GM12878 (cell line): Measurements from ENCODE around the gene COPE. TPM values are rescaled to one million over a fixed set of nuclear protein-coding genes. Genes with fewer than 3 reads are reported as not detected.

ENCODE experiments used
- BACH1 ChIP-seq: fragments of 450-650 bp; IDR thresholded peaks from 2 replicates; pipeline ENCODE4 v1.6.1; 2017; ENCODE audit warnings: mild to moderate bottlenecking, borderline replicate concordance
- BMI1 ChIP-seq: fragments of 450-650 bp; IDR thresholded peaks from 2 replicates; pipeline ENCODE4 v1.6.1; 2016; ENCODE audit warnings: mild to moderate bottlenecking, moderate library complexity, borderline replicate concordance
- CEBPB ChIP-seq, 2 experiments: fragments of 150-350 bp in 1 of 2; IDR thresholded peaks; 2 replicates each; pipeline ENCODE4 v1.6.1; 2012 to 2014; ENCODE audit warnings: low read depth in 2 of 2, low read length in 2 of 2, borderline replicate concordance in 1 of 2, inconsistent platforms in 1 of 2
- EGR1 ChIP-seq, 2 experiments: IDR thresholded peaks; 1 replicate in 1 of 2; 2 replicates in 1 of 2; pipeline ENCODE4 v1.6.1; 2011 to 2012; ENCODE audit warnings: low read depth in 2 of 2, low read length in 2 of 2, borderline replicate concordance in 1 of 2, mild to moderate bottlenecking in 1 of 2, moderate library complexity in 1 of 2
- GABPA ChIP-seq: IDR thresholded peaks from 2 replicates; pipeline ENCODE4 v1.6.1; 2014; ENCODE audit warnings: antibody characterized with exemption, low read depth, mild to moderate bottlenecking, inconsistent platforms
- HDAC6 ChIP-seq: fragments of 200-600 bp; sonication (generic); IDR thresholded peaks from one replicate; pipeline ENCODE4 v1.8.0; 2017; ENCODE audit warnings: antibody characterized with exemption; ENCODE audit not compliant: unreplicated experiment
- MEF2B ChIP-seq: fragments of 450-650 bp; IDR thresholded peaks from 2 replicates; pipeline ENCODE4 v1.6.1; 2018; ENCODE audit warnings: mild to moderate bottlenecking, moderate library complexity; ENCODE audit not compliant: partially characterized antibody, poor library complexity, severe bottlenecking
- POLR2A ChIP-seq: IDR thresholded peaks from 2 replicates; pipeline ENCODE4 v1.6.1; 2011; ENCODE audit warnings: low read depth, mild to moderate bottlenecking, low read length
- RBBP5 ChIP-seq: fragments of 200-600 bp; sonication (generic); conservative IDR thresholded peaks from 2 replicates; pipeline ENCODE4 v1.6.1; 2016
- SREBF1 ChIP-seq: IDR thresholded peaks from 2 replicates; pipeline ENCODE4 v1.6.1; 2012; ENCODE audit warnings: mild to moderate bottlenecking, low read length
- TAF1 ChIP-seq: IDR thresholded peaks from 2 replicates; pipeline ENCODE4 v1.6.1; 2011; ENCODE audit warnings: mild to moderate bottlenecking, low read depth, low read length, borderline replicate concordance
- ZNF217 ChIP-seq: fragments of 450-650 bp; IDR thresholded peaks from 2 replicates; pipeline ENCODE4 v1.6.1; 2017; ENCODE audit warnings: antibody characterized with exemption, mild to moderate bottlenecking
- polyA plus RNA-seq, 11 experiments: library from polyadenylated mRNA; depleted of rRNA in 4 of 11; unstranded in 6 of 11; stranded (reverse) in 5 of 11; fragments of >200 nt; fragmentation: Nextera tagmentation in 4 of 11; fragmentation: Illumina TruSeq in 1 of 11; extraction: Ambion mirVana in 4 of 11; extraction: Trizol in 1 of 11; gene quantifications; 1 replicate in 1 of 11; 2 replicates in 10 of 11; pipeline versions ENCODE4 v1.2.1 to v1.2.3, GENCODE V29; 2011 to 2016; ENCODE audit warnings: inconsistent platforms in 2 of 11, missing spikeins in 2 of 11, low read depth in 1 of 11
- total RNA-seq, 4 experiments: library from RNA; depleted of rRNA in 3 of 4; stranded (reverse); fragments of >200 nt in 3 of 4; fragmentation: Illumina TruSeq in 1 of 4; extraction: Trizol in 1 of 4; gene quantifications; 2 replicates each; pipeline versions ENCODE4 v1.2.1 to v1.2.3, GENCODE V29; 2013 to 2021
- TF ChIP-seq, protein P1 (sequence below): fragments of 450-650 bp; IDR thresholded peaks from 2 replicates; pipeline ENCODE4 v1.6.1; 2016; ENCODE audit warnings: mild to moderate bottlenecking, moderate library complexity, borderline replicate concordance
- TF ChIP-seq, protein P2 (sequence below): fragments of 450-650 bp; IDR thresholded peaks from 2 replicates; pipeline ENCODE4 v1.6.1; 2018; ENCODE audit warnings: mild to moderate bottlenecking, low read depth, moderate library complexity; ENCODE audit not compliant: partially characterized antibody
- TF ChIP-seq, protein P3 (sequence below): IDR thresholded peaks from 2 replicates; pipeline ENCODE4 v1.6.1; 2011; ENCODE audit warnings: low read depth, low read length, improper control_type of control experiment, borderline replicate concordance
- TF ChIP-seq, protein P4 (sequence below): fragments of 450-650 bp; IDR thresholded peaks from 2 replicates; pipeline ENCODE4 v1.6.1; 2017; ENCODE audit warnings: borderline replicate concordance
- TF ChIP-seq, protein P5 (sequence below): IDR thresholded peaks from 2 replicates; pipeline ENCODE4 v1.6.1; 2011; ENCODE audit warnings: mild to moderate bottlenecking, low read depth, low read length, moderate library complexity; ENCODE audit not compliant: insufficient replicate concordance

Gene COPE
- total and polyA plus RNA-seq, 10 of the 15 experiments (the other 5 are each of a cell fraction or from before 2014, with no cell fraction given), result 3.5 to 464 (median 222) TPM

DNA sequence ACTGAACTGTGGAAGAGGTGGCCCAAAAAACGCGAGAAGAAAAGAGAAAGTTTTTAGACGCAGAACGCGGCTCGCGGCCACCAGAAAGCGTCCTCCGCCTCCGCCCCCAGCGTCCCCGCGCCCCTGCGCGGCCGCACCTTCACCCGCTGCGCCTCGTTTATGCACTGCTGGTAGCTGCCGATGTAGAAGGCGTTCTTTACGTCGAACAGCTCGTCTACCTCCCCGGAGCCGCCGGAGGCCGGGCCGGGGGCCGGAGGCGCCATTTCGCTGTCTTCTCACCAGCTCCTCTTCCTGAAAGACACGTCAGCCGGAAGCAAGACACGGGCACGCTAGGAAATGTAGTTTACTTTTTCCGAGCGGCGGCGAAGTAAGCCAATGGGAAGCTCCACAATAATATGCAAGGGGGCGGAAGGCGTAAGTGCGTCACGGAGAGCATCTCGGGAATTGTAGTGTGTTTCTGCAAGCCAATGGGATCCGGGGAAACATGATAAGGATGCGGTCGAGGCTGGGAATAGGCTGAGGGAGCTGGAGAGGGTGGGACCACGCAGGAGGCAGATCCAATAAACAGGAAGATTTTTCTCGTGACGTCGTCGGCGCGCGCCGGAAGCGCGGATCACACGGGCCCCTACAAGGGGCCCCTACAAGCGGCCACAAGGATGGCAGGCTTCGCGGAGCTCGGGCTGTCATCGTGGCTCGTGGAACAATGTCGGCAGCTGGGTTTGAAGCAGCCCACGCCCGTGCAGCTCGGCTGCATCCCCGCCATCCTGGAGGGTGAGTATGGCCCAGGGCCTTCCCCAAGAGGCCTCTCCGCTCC is at the start of gene COPE, which contains the start of gene DDX49 (continued):
- TF ChIP-seq, protein P1, sequence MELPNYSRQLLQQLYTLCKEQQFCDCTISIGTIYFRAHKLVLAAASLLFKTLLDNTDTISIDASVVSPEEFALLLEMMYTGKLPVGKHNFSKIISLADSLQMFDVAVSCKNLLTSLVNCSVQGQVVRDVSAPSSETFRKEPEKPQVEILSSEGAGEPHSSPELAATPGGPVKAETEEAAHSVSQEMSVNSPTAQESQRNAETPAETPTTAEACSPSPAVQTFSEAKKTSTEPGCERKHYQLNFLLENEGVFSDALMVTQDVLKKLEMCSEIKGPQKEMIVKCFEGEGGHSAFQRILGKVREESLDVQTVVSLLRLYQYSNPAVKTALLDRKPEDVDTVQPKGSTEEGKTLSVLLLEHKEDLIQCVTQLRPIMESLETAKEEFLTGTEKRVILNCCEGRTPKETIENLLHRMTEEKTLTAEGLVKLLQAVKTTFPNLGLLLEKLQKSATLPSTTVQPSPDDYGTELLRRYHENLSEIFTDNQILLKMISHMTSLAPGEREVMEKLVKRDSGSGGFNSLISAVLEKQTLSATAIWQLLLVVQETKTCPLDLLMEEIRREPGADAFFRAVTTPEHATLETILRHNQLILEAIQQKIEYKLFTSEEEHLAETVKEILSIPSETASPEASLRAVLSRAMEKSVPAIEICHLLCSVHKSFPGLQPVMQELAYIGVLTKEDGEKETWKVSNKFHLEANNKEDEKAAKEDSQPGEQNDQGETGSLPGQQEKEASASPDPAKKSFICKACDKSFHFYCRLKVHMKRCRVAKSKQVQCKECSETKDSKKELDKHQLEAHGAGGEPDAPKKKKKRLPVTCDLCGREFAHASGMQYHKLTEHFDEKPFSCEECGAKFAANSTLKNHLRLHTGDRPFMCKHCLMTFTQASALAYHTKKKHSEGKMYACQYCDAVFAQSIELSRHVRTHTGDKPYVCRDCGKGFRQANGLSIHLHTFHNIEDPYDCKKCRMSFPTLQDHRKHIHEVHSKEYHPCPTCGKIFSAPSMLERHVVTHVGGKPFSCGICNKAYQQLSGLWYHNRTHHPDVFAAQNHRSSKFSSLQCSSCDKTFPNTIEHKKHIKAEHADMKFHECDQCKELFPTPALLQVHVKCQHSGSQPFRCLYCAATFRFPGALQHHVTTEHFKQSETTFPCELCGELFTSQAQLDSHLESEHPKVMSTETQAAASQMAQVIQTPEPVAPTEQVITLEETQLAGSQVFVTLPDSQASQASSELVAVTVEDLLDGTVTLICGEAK, result peak; percentile 99
- no peak for TF ChIP-seq ZNF217
- no peak for TF ChIP-seq MEF2B
- TF ChIP-seq GABPA, result peak; percentile 98
- TF ChIP-seq, protein P2, sequence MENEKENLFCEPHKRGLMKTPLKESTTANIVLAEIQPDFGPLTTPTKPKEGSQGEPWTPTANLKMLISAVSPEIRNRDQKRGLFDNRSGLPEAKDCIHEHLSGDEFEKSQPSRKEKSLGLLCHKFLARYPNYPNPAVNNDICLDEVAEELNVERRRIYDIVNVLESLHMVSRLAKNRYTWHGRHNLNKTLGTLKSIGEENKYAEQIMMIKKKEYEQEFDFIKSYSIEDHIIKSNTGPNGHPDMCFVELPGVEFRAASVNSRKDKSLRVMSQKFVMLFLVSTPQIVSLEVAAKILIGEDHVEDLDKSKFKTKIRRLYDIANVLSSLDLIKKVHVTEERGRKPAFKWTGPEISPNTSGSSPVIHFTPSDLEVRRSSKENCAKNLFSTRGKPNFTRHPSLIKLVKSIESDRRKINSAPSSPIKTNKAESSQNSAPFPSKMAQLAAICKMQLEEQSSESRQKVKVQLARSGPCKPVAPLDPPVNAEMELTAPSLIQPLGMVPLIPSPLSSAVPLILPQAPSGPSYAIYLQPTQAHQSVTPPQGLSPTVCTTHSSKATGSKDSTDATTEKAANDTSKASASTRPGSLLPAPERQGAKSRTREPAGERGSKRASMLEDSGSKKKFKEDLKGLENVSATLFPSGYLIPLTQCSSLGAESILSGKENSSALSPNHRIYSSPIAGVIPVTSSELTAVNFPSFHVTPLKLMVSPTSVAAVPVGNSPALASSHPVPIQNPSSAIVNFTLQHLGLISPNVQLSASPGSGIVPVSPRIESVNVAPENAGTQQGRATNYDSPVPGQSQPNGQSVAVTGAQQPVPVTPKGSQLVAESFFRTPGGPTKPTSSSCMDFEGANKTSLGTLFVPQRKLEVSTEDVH, result peak; percentile 96
- TF ChIP-seq TAF1, result peak; percentile 91
- TF ChIP-seq, protein P3, sequence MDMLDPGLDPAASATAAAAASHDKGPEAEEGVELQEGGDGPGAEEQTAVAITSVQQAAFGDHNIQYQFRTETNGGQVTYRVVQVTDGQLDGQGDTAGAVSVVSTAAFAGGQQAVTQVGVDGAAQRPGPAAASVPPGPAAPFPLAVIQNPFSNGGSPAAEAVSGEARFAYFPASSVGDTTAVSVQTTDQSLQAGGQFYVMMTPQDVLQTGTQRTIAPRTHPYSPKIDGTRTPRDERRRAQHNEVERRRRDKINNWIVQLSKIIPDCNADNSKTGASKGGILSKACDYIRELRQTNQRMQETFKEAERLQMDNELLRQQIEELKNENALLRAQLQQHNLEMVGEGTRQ, result peak; percentile 48
- TF ChIP-seq, protein P4, sequence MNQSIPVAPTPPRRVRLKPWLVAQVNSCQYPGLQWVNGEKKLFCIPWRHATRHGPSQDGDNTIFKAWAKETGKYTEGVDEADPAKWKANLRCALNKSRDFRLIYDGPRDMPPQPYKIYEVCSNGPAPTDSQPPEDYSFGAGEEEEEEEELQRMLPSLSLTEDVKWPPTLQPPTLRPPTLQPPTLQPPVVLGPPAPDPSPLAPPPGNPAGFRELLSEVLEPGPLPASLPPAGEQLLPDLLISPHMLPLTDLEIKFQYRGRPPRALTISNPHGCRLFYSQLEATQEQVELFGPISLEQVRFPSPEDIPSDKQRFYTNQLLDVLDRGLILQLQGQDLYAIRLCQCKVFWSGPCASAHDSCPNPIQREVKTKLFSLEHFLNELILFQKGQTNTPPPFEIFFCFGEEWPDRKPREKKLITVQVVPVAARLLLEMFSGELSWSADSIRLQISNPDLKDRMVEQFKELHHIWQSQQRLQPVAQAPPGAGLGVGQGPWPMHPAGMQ, result no peak
- TF ChIP-seq, protein P5, sequence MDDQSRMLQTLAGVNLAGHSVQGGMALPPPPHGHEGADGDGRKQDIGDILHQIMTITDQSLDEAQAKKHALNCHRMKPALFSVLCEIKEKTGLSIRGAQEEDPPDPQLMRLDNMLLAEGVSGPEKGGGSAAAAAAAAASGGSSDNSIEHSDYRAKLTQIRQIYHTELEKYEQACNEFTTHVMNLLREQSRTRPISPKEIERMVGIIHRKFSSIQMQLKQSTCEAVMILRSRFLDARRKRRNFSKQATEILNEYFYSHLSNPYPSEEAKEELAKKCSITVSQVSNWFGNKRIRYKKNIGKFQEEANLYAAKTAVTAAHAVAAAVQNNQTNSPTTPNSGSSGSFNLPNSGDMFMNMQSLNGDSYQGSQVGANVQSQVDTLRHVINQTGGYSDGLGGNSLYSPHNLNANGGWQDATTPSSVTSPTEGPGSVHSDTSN, result peak; percentile 95
- TF ChIP-seq BMI1, result no peak
- peak; percentile 64 for TF ChIP-seq BACH1
- peak; percentile 94 for TF ChIP-seq POLR2A
- no peak for TF ChIP-seq CEBPB (IDR thresholded peaks at IDR 0.05; ENCODE audit: borderline replicate concordance in 1 of 2, low read depth in 2 of 2, low read length in 2 of 2)
- peak; percentile 88; the same call in 1 of the 2 replicates for TF ChIP-seq SREBF1
- no peak for TF ChIP-seq HDAC6
- no peak for TF ChIP-seq RBBP5
- TF ChIP-seq EGR1 (IDR thresholded peaks at IDR 0.05; ENCODE audit: borderline replicate concordance in 1 of 2, low read depth in 2 of 2, low read length in 2 of 2), result peak in 1 of 2 experiments; percentile 48; a peak in 1 of 3 replicates
